B cell (primary cell): ENCODE measurements around the gene ZFYVE19. TPM values are rescaled to one million over a fixed set of nuclear protein-coding genes. Genes with fewer than 3 reads are reported as not detected.
A peak's percentile ranks its signal among the peaks of the same experiment; 100 is the strongest.

Experiments
- ATAC-seq: fragments of 200-7000 bp; cut with Tn5 transposase; one replicate; pipeline ENCODE4 v1.10.0; 2021; ENCODE audit warnings: low read depth, mild to moderate bottlenecking, moderate number of reproducible peaks, moderate library complexity
- CTCF ChIA-PET: fragments of 350-600 bp; sonication (Branson Sonifier 250); formaldehyde crosslinking; loops from one replicate; lab custom pipeline; 2021; ENCODE audit warnings: antibody characterized with exemption, inconsistent platforms; lab: Charles Lee
- POLR2A ChIA-PET: fragments of 350-600 bp; sonication (Branson Sonifier 250); formaldehyde crosslinking; loops from one replicate; lab custom pipeline; 2021; ENCODE audit warnings: antibody characterized with exemption; lab: Charles Lee
- DNase-seq: peaks from one replicate; pipeline ENCODE4 v3.0.0; 2013
- H2AFZ ChIP-seq: 2 replicates; pipeline ENCODE4 v1.6.1; 2012; ENCODE audit warnings: mild to moderate bottlenecking, low read depth, low read length; ENCODE audit not compliant: insufficient read depth, poor library complexity, severe bottlenecking
- H3K27ac ChIP-seq, 2 donors: 1 replicate in 1 of 2; 2 replicates in 1 of 2; pipeline ENCODE4 v1.5.1; 2012 to 2013; ENCODE audit warnings: low read length in 2 of 2, mild to moderate bottlenecking in 2 of 2, moderate library complexity in 1 of 2
- H3K27me3 ChIP-seq, 4 experiments: fragments of 200-600 bp in 1 of 4; sonication (generic) in 1 of 4; replicated peaks in 1 of 4; 1 replicate in 2 of 4; 2 replicates in 2 of 4; pipeline versions ENCODE4 v1.6.1 to v1.7.0; 2013 to 2016; ENCODE audit warnings: low read length in 3 of 4, mild to moderate bottlenecking in 2 of 4, mixed read lengths in 1 of 4, moderate library complexity in 1 of 4; ENCODE audit not compliant: insufficient read depth in 4 of 4, control insufficient read depth in 3 of 4; ENCODE audit errors: control extremely low read depth in 1 of 4
- H3K36me3 ChIP-seq, 2 experiments: replicated peaks in 1 of 2; 1 replicate in 1 of 2; 2 replicates in 1 of 2; pipeline versions ENCODE4 v1.6.1 to v1.7.1; 2013; ENCODE audit warnings: low read length in 1 of 2; ENCODE audit not compliant: insufficient read depth in 2 of 2, control insufficient read depth in 1 of 2; ENCODE audit errors: control extremely low read depth in 1 of 2, extremely low read depth in 1 of 2
- H3K4me1 ChIP-seq, 2 donors: fragments of 200-600 bp in 1 of 2; sonication (generic) in 1 of 2; 1 replicate in 1 of 2; 2 replicates in 1 of 2; pipeline versions ENCODE4 v1.5.1 to v1.6.1; 2013 to 2017; ENCODE audit warnings: low read length in 2 of 2; ENCODE audit not compliant: control insufficient read depth in 2 of 2, insufficient read depth in 2 of 2
- H3K4me2 ChIP-seq: replicated peaks from 2 replicates; pipeline ENCODE3; 2012; ENCODE audit warnings: mild to moderate bottlenecking, low read depth, low read length; ENCODE audit not compliant: poor library complexity, severe bottlenecking
- H3K4me3 ChIP-seq, 5 experiments: fragments of 200-600 bp in 1 of 5; sonication (generic) in 1 of 5; 1 replicate in 3 of 5; 2 replicates in 2 of 5; pipeline versions ENCODE4 v1.5.1 to v1.7.0; 2011 to 2016; ENCODE audit warnings: low read length in 4 of 5, mild to moderate bottlenecking in 4 of 5, low read depth in 2 of 5, control low read depth in 1 of 5, moderate library complexity in 1 of 5; ENCODE audit not compliant: insufficient read depth in 1 of 5; ENCODE audit errors: control extremely low read depth in 1 of 5, extremely low read depth in 1 of 5
- H3K79me2 ChIP-seq: fragments of 200-600 bp; sonication (generic); one replicate; pipeline ENCODE4 v1.6.0; 2016; ENCODE audit warnings: low read length; ENCODE audit not compliant: control insufficient read depth, insufficient read depth
- H3K9ac ChIP-seq: fragments of 200-600 bp; sonication (generic); 2 replicates; pipeline ENCODE4 v1.6.1; 2017; ENCODE audit warnings: mild to moderate bottlenecking, low read length, moderate library complexity
- H3K9me3 ChIP-seq, 3 donors: one replicate each; pipeline versions ENCODE4 v1.6.1 to v1.7.1; 2013; ENCODE audit warnings: low read length in 2 of 3; ENCODE audit not compliant: control insufficient read depth in 2 of 3, insufficient read depth in 1 of 3; ENCODE audit errors: control extremely low read depth in 1 of 3
- H4K20me1 ChIP-seq: 2 replicates; pipeline ENCODE4 v1.6.0; 2012; ENCODE audit warnings: mild to moderate bottlenecking, low read length; ENCODE audit not compliant: insufficient read depth, control insufficient read depth, poor library complexity, severe bottlenecking
- H3K27ac Mint-ChIP-seq: one replicate; pipeline ENCODE4 v1.8.0; 2021; ENCODE audit warnings: mixed read lengths
- H3K27me3 Mint-ChIP-seq: one replicate; pipeline ENCODE4 v1.8.0; 2021; ENCODE audit warnings: mixed read lengths
- H3K4me1 Mint-ChIP-seq: one replicate; pipeline ENCODE4 v1.8.0; 2021; ENCODE audit warnings: mixed read lengths
- H3K4me3 Mint-ChIP-seq: one replicate; pipeline ENCODE4 v1.8.0; 2021; ENCODE audit warnings: mixed read lengths
- H3K9me3 Mint-ChIP-seq: one replicate; pipeline ENCODE4 v1.8.0; 2022; ENCODE audit warnings: mixed read lengths; ENCODE audit not compliant: insufficient read depth
- CTCF ChIP-seq: fragments of 200-600 bp; IDR thresholded peaks from one replicate; pipeline ENCODE4 v1.8.0; 2022; ENCODE audit warnings: antibody characterized with exemption, mild to moderate bottlenecking
- EZH2 ChIP-seq: IDR thresholded peaks from 2 replicates; pipeline ENCODE4 v1.6.1; 2012; ENCODE audit warnings: borderline replicate concordance, low read depth, mild to moderate bottlenecking, moderate library complexity, low read length; ENCODE audit not compliant: insufficient read depth, poor library complexity, severe bottlenecking
- WGBS: methylation state at CpG from one replicate; pipeline ENCODE4 v1.1.5; 2013; ENCODE audit warnings: missing lambda C conversion rate; ENCODE audit not compliant: insufficient coverage; 5-methylcytosine and 5-hydroxymethylcytosine counted together
- intact Hi-C: fragments of 100-400 bp; cut with micrococcal nuclease; formaldehyde crosslinking; loops from one replicate; pipeline ENCODE4 v1.10.0; 2022
- polyA plus RNA-seq: library from polyadenylated mRNA; depleted of rRNA; stranded (reverse); fragments of >200 nt; gene quantifications from 2 replicates; pipeline ENCODE4 v1.2.3, GENCODE V29; 2012
- total RNA-seq, 2 donors: library from RNA; stranded (reverse); fragments of 120-200 nt in 1 of 2; gene quantifications; 1 replicate in 1 of 2; 2 replicates in 1 of 2; pipeline versions ENCODE4 v1.2.3 to v1.2.4, GENCODE V29; 2013 to 2022

The ZFYVE19 gene
- total and polyA plus RNA-seq, 2 donors (not counting 1 experiment from before 2014, with no cell fraction given), result 29.4 to 60.5 TPM

GRCh38 chr15:40768521-40769273, 38.2 kb upstream of the ZFYVE19 start:
- Histone ChIP-seq H3K9ac (peak overlapping the region; percentile 36), H3K4me2 (peak overlapping the region; percentile 80), H3K79me2 (no peaks in the 10 kb centered on the region), H2AFZ (peak overlapping the region; percentile 51), H3K27ac (peak overlapping the region; percentile 42 to 78), H4K20me1 (no peaks in the 10 kb centered on the region), H3K4me1 (peaks cover 46 to 61% of the 10 kb centered on the region in 2 donors), H3K27me3 (no peaks in the 10 kb centered on the region), H3K4me3 (peak overlapping the region in 4 of 5 experiments; percentile 15 to 52 (median 38)), H3K9me3 (no peaks in the 10 kb centered on the region), H3K36me3 (peaks cover 0 to 21% of the 10 kb centered on the region in 2 experiments)
- 40% methylated on average over 20 of the region's 21 CpGs for WGBS
- CTCF ChIA-PET, result interaction anchor here (0.7 to 9.6 kb wide), 8 partner anchors 10 to 249 kb away, joined by 3 to 99 read pairs (median 4); no protein-coding TSS in a partner anchor
- no peak for TF ChIP-seq EZH2
- no peak for TF ChIP-seq CTCF
- Mint-ChIP-seq H3K9me3 (no peaks in the 10 kb centered on the region), H3K27ac (peak overlapping the region; percentile 95), H3K27me3 (no peaks in the 10 kb centered on the region), H3K4me1 (peaks cover 54% of the 10 kb centered on the region), H3K4me3 (peak overlapping the region; percentile 88)
- peak; percentile 11 for ATAC-seq
- DNase-seq, result peak; percentile 61
- POLR2A ChIA-PET, result interaction anchor here (0.6 to 3.1 kb wide), 5 partner anchors 11 to 74 kb away, joined by 3 to 14 read pairs (median 4); partner anchors contain the start of genes RAD51 and RMDN3
- intact Hi-C loops, result loop anchor here (1.0 kb wide), 5 partner anchors 13 to 126 kb away; partner anchors contain the start of genes DNAJC17, RMDN3, VPS18 and ZFYVE19
